SIG-M5 treated with dmso at 0.1 percent for 504 hours (cell line): Measurements from ENCODE around the gene N4BP3.
"Not testable (repeated sequence)": the region's sequence is repeated elsewhere in the genome, so short reads cannot be mapped to it uniquely, and the experiment has no call there.

Experiments
- DNase-seq: peaks from one replicate; lab custom pipeline; 2025; ENCODE audit not compliant: unreplicated experiment; lab: John Stamatoyannopoulos, UW

N4BP3 gene

DNA sequence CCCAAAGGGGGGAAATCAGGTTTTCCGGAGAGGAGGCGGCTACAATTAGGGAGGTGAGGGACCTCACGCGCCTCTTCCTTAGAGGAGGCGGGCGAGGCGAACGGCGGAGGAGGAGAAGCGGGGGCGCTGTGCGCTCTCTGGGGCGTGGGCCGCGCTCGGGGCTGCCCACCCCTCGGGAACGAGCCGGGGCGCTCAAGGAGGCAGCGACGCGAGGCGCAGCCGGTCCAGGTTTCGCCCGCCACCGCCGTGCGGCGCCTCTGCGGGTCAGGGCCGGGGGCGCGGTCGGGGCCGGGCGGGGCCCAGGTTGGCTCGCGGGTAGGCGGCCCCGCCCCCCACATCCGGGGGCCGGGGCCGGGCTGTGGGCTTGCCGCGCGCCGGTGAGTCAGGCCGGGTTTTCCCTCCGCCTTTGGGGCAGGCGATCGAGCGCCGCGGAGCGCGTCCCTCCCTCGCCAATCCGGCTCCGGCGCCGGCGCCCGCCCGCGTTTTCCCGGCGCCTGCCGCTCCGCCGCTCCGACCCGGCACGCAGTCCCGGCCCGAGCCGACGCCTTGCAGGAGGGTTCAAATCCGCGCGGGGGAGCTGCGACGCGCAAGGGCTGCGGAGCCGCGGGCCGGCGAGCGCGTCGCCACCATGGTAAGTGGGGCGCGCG, at the start of gene N4BP3:
TSS of gene N4BP3 (plus strand) at position 392 of the 647 bp plus-strand sequence. CDS start 6,052 bp downstream, outside the sequence.
- peak; percentile 75 for DNase-seq

DNA sequence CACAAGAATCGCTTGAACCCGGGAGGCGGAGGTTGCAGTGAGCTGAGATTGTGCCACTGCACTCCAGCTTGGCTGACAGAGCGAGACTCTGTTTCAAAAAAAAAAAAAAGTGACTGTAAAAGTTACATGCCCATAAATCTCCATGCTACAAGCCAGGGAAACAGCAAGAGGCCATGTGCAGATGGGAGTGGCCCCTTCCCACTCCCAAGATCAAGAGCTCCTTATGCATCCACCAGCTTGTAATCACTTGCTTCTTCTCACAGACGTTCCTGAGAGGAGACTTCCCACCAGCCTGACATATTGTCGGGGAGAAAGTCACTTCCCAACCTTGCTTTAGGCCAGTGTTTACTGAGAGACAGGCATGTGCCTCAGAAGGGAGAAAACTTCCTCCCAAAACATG, 45.6 kb upstream of the N4BP3 start:
- no peak for DNase-seq

GRCh38 chr5:178068293-178068692, 45.0 kb upstream of the N4BP3 start:
- no peak for DNase-seq

DNA sequence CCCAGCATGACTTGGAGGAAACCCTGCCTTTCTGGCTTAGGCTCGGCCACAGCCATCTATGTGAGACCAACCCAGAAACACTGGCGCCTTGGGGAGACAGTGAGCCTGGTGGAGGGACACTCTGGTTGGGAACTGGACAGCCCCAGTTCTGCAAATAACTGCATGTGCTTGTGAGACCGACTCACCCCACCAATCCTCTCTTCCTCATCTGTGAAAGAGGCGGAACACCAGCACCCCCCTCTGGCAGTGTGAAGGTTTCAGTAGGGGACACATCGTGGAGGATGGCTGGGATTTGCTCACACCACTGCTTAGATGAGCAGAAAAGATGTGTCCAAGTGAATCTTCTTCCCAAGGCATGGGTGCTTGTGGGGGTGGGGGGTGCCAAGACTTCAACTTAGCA, 43.4 kb upstream of the N4BP3 start:
- DNase-seq, result peak; percentile 73

- DNase-seq, result no peak
Measured at GRCh38 chr5:178071108-178071507, 42.2 kb upstream of the N4BP3 start.

GRCh38 chr5:178072749-178073148, 40.6 kb upstream of the N4BP3 start:
- no peak for DNase-seq

DNA sequence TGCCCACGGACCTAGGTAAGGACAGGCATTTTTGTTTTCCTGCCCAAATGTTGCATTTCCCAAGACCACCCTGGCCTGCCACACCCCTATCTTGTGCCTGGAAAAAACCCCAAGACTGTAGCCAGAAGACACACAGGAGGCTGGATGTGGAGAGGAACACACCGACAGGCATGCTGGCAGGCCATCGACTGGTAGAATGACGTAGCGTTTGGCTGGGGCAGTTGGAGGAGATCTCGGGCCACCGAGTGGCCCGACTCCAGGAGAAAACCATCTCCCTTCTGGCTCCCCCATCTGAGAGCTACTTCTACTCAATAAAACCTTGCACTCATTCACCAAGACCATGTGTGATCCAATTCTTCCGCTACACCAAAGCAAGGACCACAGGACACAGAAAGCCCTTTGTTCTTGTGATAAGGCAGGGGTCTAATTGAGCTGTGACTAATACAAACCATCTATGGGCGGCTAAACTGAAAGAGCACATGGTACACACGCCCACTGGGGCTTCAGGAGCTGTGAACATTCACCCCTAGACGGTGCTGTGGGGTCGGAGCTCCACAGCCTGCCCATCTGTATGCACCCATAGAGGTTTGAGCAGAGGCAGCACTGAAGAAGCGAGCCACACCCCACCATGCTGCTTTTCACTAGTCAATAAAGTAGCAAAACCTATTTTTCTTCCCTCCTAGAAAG, 38.9 kb upstream of the N4BP3 start:
- DNase-seq, result peak; percentile 24

DNA sequence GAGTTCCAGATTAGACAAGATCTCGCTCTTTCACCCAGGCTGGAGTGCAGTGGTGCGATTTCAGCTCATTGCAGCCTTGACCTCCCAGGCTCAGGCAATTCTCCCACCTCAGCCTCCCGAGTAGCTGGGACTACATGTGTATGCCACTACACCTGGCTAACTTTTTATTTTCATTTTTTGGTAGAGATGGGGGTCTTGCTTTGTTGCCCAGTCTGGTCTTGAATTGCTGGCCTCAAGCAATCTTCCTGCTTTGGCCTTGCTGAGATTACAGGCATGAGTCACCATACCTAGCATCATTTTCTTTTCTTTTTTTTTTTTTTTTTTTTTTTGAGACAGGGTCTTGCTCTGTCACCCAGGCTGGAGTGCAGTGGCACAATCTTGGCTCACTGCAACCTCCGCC, 36.4 kb upstream of the N4BP3 start:
- DNase-seq, result not testable (repeated sequence)

DNA sequence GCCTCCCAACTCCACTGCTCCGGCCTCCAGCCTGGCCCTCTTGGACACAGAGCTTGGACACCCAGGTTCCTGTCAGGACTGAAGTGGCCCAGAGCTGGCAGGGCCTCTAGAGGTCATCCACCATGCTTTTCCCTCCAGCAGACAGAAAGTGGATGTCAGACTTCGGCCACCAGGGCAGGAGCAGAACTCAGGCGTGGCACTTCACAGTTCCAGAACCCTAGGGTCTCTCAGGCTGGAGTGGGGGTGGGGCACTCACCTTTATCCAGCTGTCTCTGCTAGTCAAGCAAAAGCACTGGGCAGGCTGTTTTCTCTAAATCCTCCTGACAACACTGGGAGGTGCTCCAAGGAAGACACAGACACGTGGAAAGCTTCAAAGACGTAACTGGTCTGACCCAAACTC, 35.6 kb upstream of the N4BP3 start:
- no peak for DNase-seq

DNA sequence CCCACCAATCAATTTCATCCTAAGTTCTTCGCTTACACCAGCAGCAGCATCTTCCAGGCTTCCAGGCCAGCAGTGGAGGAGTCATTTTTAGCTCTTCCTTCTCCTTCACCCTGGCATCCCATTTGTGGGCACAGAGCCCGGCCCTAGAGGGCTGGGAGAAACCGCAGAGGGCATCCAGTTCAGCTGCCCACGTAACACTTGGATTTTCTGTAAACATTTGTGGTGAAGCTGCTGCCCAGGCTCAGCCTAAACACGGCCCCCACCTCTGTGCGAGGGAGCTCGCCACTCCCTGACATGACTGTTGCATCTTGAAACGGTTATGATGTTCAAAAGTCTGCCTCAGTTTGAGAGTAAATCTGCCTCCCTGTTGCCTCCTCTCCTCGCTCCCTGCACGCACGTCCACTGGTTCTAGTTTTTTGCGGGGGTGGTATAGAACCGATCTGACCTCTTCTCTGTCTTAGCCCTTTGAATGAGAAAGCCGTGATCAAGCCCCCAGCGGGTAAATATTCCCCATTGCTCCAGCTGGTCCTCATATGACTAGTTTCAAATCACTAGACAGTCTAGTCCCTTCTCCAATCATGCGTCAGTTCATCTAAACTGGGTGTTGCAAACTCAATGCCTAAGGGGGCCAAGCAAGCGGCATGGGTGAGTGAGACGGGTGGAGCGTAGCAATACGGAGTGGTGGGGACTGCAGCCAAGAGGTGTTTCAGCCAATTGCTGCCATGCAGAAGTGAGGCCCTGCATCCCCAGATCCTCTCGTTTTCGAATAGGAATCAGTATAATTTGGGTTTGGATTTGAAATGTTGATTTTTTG, 34.9 kb upstream of the N4BP3 start:
- peak; percentile 81 for DNase-seq

- DNase-seq, result no peak
Measured at GRCh38 chr5:178080056-178080455, 33.3 kb upstream of the N4BP3 start.

DNA sequence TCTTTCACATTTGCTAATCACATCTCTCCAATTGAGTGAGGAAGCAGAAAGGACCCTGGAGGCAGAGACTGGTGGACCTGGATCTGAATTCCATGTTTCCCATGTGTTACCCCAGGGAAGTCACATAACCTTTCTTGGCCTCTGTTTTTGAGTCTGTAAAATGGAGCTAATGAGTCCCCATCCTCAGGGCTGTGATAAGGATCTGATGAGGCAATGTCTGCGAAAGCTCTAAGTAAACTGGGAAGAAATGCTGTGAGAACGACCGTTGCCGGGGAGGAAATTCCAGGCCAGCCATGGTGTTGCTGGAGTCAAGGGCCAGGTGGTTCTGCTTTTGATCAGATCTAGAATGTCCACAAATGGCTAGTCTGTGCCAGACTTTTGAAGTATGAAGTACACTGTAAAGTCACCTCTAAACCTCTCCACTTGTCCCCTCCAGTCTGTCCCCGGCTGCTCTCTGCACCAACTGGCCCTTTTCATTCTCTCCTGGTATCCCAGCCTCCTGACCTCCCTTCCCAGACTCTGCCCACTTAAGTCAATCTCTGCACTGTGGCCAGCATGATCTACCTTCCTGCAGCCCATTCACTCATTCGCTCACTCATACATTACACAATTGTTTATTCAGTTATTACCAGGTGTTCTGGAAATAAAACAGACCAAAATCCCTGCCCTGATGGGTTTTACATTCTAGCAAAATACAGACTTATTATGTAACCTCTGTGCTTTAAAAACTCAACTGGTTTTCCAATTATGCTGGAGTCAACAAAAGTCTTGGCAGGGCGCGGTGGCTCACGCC, 32.5 kb upstream of the N4BP3 start:
- DNase-seq, result peak; percentile 55

DNA sequence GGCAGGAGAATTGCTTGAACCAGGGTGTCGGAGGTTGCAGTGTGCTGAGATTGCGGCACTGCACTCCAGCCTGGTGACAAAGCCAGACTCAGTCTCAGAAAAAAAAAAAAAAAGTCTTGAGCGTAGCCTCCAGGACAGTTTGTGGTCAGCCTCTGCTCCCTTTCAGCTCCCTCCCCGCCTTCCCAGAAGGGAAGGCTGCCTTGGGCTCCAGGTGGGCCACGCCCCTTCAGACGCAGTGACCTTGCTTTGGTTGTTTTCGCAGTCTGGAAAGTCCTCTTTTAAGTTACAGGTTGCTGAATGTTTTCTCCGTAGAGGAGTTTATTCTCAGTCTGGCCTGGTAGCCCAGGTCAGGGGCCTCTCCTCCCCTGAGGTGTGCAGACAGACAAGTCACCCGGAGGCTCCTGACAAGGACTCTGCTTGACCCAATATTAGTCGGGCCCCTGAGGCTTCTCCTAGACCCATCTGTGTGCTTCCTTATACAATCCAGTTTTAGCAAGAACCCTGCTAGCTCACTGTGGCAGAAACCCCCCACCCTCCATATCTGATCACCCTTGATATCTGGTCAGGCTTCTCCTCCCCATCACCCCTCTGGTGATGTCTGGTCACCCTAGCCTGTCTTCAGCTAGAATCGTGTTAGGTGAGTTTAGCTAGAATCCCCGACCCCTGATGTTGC, 31.6 kb upstream of the N4BP3 start:
- peak; percentile 84 for DNase-seq

DNA sequence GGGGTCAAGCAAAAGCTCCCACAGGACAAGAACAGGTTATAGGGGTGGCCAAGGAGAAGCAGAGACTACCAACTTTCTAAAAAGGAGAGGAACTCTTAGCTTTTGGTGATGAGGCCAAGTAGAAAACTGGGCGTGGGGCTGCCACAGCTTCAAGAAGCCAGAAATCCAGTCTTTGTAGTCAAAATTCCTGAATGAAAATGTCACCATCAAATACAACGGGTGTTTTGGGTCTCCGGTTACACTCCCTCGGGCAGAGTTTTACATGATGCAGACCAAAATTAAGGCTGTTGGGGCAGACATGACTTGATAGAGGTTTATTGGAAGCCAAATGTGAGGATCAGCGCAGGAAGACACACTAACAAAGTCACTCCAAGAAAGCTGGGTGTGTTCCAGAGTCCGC, 29.4 kb upstream of the N4BP3 start:
- no peak for DNase-seq

GRCh38 chr5:178085316-178085715, 28.0 kb upstream of the N4BP3 start:
- DNase-seq, result no peak

GRCh38 chr5:178086266-178086665, 27.1 kb upstream of the N4BP3 start:
- DNase-seq, result no peak

DNA sequence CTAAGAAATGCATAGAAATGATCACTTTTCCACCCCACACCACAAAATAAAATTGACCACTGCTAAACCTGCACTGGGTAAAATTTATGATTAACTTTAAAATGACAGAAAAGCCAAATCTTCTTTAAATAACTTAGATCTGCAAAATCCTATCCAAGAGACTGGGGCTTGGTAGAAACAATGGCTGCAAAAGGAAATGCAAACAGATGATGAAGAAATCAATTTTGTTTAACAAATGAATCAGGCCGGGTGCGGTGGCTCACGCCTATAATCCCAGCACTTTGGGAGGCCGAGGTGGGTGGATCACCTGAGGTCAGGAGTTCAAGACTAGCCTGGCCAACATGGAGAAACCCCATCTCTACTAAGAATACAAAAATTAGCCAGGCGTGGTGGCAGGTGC, 26.1 kb upstream of the N4BP3 start:
- not testable (repeated sequence) for DNase-seq

- no peak for DNase-seq
Measured at GRCh38 chr5:178090856-178091255, 22.5 kb upstream of the N4BP3 start.

- DNase-seq, result no peak
Measured at GRCh38 chr5:178093134-178093533, 20.2 kb upstream of the N4BP3 start.

DNA sequence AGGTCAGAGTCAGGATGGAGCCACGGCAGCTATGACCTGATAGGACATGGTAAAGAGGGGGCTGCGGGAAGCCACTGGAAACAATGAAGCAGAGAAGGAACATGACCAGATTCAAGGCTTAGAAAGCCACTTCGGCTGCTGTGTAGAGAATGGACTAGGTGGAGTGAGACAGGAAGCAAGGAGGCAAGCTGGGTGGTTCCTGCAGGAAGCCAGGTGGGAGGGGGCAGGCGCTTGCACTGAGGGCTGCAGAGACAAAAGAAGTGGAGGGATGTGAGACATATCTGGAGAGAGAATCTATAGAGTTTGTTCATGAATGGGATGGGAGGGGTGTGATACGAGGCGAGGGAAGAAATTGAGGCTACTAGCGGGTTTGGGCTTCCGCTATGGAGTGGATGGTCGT, 19.0 kb upstream of the N4BP3 start:
- DNase-seq, result no peak

GRCh38 chr5:178098685-178099084, 14.6 kb upstream of the N4BP3 start:
- no peak for DNase-seq
